Thyroid gland (tissue), 4 donors: ENCODE measurements around the gene NEURL1. TPM values are rescaled to one million over a fixed set of nuclear protein-coding genes. Genes with fewer than 3 reads are reported as not detected.

Experiments
- DNase-seq, 2 donors: peaks; one replicate each; pipeline ENCODE4 v3.0.0-alpha.2; 2019
- H3K27ac ChIP-seq, 3 donors: fragments of 200-600 bp; sonication (generic); 1 replicate in 2 of 3; 2 replicates in 1 of 3; pipeline ENCODE4 v1.5.1; 2016 to 2019; ENCODE audit warnings: mild to moderate bottlenecking in 1 of 3, moderate library complexity in 1 of 3
- H3K27me3 ChIP-seq: fragments of 200-600 bp; sonication (generic); one replicate; pipeline ENCODE4 v1.5.1; 2019
- H3K36me3 ChIP-seq, 2 donors: fragments of 200-600 bp; sonication (generic); one replicate each; pipeline ENCODE4 v1.5.1; 2016 to 2019
- H3K4me1 ChIP-seq, 2 donors: fragments of 200-600 bp; sonication (generic); one replicate each; pipeline ENCODE4 v1.5.1; 2017 to 2019
- H3K4me3 ChIP-seq, 3 donors: fragments of 200-600 bp; sonication (generic); replicated peaks in 1 of 3; 1 replicate in 2 of 3; 2 replicates in 1 of 3; pipeline ENCODE4 v1.5.1; 2016; ENCODE audit warnings: mild to moderate bottlenecking in 1 of 3
- H3K9me3 ChIP-seq: fragments of 200-600 bp; sonication (generic); one replicate; pipeline ENCODE4 v1.5.1; 2017
- POLR2A ChIP-seq, 2 donors: fragments of 450-650 bp; IDR thresholded peaks; one replicate each; pipeline ENCODE4 v1.6.1; 2017; ENCODE audit warnings: antibody characterized with exemption in 2 of 2, mild to moderate bottlenecking in 2 of 2, moderate library complexity in 1 of 2
- WGBS, 2 donors: methylation state at CpG; one replicate each; pipeline ENCODE4 v1.1.5; 2017; 5-methylcytosine and 5-hydroxymethylcytosine counted together
- intact Hi-C: fragments of 100-400 bp; cut with DNase I; formaldehyde crosslinking; loops from one replicate; pipeline ENCODE4 v1.15.1; 2023
- total RNA-seq, 4 donors: library from RNA; depleted of rRNA; stranded (reverse); fragments of >200 nt; gene quantifications; one replicate each; pipeline ENCODE4 v1.2.3, GENCODE V29; 2016
- TF ChIP-seq, protein P1 (sequence below), 6 experiments: fragments of 200-600 bp in 3 of 6; fragments of 450-650 bp in 3 of 6; sonication (generic) in 3 of 6; IDR thresholded peaks; one replicate each; pipeline ENCODE4 v1.5.1; 2016 to 2019; ENCODE audit warnings: antibody characterized with exemption in 6 of 6, mild to moderate bottlenecking in 2 of 6, inconsistent platforms in 1 of 6, moderate library complexity in 1 of 6

Gene NEURL1
- total RNA-seq, 4 donors from 2014 or later, result 1.1 TPM; not detected in 3

DNA sequence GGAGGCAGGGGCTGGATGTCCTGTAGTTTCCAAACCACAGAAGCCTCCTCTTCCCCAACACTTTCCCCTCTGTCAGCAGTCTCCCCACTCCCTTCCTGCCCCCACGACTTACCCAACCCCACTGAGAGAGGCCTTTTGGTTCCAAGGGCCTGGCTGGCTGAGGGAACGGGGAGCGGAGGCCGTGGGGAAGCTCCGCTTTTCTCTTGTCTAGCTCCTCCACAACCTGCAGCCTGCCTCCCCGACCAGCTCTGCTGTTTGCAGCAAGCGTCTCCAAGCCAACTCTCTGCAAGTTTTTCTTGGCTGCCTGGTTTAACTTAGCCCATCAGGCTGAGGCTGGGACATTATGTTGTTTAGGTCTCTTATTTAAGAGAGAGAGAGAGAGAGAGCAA is 126.8 kb downstream of the NEURL1 start:
- Histone ChIP-seq H3K9me3 (no peaks in the 10 kb centered on the region), H3K27me3 (no peaks in the 10 kb centered on the region), H3K36me3 (peaks cover 0 to 9% of the 10 kb centered on the region in 2 donors), H3K27ac (no peak overlapping the region), H3K4me1 (peaks cover 0 to 32% of the 10 kb centered on the region in 2 donors), H3K4me3 (no peak overlapping the region)
- no peak for DNase-seq
- TF ChIP-seq, protein P1, sequence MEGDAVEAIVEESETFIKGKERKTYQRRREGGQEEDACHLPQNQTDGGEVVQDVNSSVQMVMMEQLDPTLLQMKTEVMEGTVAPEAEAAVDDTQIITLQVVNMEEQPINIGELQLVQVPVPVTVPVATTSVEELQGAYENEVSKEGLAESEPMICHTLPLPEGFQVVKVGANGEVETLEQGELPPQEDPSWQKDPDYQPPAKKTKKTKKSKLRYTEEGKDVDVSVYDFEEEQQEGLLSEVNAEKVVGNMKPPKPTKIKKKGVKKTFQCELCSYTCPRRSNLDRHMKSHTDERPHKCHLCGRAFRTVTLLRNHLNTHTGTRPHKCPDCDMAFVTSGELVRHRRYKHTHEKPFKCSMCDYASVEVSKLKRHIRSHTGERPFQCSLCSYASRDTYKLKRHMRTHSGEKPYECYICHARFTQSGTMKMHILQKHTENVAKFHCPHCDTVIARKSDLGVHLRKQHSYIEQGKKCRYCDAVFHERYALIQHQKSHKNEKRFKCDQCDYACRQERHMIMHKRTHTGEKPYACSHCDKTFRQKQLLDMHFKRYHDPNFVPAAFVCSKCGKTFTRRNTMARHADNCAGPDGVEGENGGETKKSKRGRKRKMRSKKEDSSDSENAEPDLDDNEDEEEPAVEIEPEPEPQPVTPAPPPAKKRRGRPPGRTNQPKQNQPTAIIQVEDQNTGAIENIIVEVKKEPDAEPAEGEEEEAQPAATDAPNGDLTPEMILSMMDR (IDR thresholded peaks at IDR 0.05), result no peak
- TF ChIP-seq POLR2A (IDR thresholded peaks at IDR 0.05), result no peak
- WGBS, 2 donors, result 82 to 88% methylated on average over 7 of the region's 7 CpGs
- intact Hi-C loops, result no loop called here

DNA sequence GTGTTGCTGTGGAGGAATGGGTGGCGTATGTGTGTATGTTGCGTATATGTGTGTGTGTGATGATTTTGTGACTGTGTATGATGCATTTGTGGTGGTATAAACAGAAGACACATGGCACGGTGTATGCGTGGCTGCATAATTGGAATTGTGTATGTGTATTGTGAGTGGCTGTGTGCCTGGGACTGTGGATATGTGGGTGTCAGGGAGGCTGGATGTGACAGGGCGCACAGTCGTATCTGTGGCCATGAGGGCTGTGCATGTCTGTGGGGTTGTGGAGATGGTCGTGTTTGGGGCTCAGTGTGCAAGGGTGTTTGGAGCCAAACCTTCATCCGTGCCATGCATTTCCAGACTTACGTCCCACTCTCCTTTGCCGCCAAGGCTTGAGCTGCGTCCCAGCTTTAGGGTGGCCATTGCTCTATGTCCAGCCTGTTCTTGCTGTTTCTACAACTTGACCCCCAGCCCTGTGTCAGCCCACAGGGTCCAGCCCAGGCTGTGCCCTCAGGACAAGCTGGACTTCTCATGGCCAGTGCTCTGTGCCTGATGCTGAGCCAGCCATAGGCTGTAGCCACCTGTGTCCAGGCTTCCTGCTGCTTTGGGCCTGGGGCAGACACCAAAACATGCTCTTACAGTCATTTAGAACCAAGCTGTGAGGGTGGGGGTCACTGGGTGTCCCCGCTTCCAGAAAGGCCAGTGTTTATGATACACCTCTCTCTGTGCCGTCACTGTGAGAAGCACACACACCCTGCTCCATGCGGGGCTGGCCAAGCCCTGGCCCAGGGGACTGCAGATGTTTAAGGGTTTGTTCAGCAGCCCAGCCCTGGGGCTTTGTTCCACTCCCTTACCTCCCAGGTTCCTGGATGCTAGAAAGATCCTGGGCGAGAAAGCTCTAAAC is 127.6 kb downstream of the NEURL1 start:
- no peak for DNase-seq
- Histone ChIP-seq H3K36me3 (peaks cover 7 to 8% of the 10 kb centered on the region in 2 donors), H3K9me3 (no peaks in the 10 kb centered on the region), H3K27me3 (no peaks in the 10 kb centered on the region), H3K27ac (no peak overlapping the region), H3K4me1 (peaks cover 0 to 24% of the 10 kb centered on the region in 2 donors), H3K4me3 (no peak overlapping the region)
- TF ChIP-seq, protein P1 (IDR thresholded peaks at IDR 0.05), result no peak
- no peak for TF ChIP-seq POLR2A (IDR thresholded peaks at IDR 0.05)
- WGBS, 2 donors, result 93 to 97% methylated on average over 14 to 15 of the region's 15 CpGs
- intact Hi-C loops, result no loop called here

GRCh38 chr10:103621783-103622125 is 128.2 kb downstream of the NEURL1 start:
- no peak overlapping the region for H3K4me3 ChIP-seq
- intact Hi-C loops, result no loop called here
- peaks cover 6 to 8% of the 10 kb centered on the region in 2 donors for H3K36me3 ChIP-seq
- no peaks in the 10 kb centered on the region for H3K9me3 ChIP-seq
- WGBS, 2 donors, result 80 to 83% methylated on average over 2 to 3 of the region's 4 CpGs
- H3K27me3 ChIP-seq, result no peaks in the 10 kb centered on the region
- no peak overlapping the region for H3K27ac ChIP-seq
- H3K4me1 ChIP-seq, result peaks cover 0 to 20% of the 10 kb centered on the region in 2 donors
- DNase-seq, result no peak
- no peak for TF ChIP-seq POLR2A (IDR thresholded peaks at IDR 0.05)
- TF ChIP-seq, protein P1 (IDR thresholded peaks at IDR 0.05), result no peak

GRCh38 chr10:103622286-103622685 is 128.8 kb downstream of the NEURL1 start:
- TF ChIP-seq POLR2A (IDR thresholded peaks at IDR 0.05), result no peak
- TF ChIP-seq, protein P1 (IDR thresholded peaks at IDR 0.05), result no peak
- no peaks in the 10 kb centered on the region for H3K27me3 ChIP-seq
- no peak overlapping the region for H3K27ac ChIP-seq
- H3K9me3 ChIP-seq, result no peaks in the 10 kb centered on the region
- no peak overlapping the region for H3K4me3 ChIP-seq
- no peak for DNase-seq
- intact Hi-C loops, result no loop called here
- 95 to 96% methylated on average over 18 of the region's 18 CpGs for WGBS, 2 donors
- peaks cover 0 to 20% of the 10 kb centered on the region in 2 donors for H3K4me1 ChIP-seq
- peaks cover 6 to 8% of the 10 kb centered on the region in 2 donors for H3K36me3 ChIP-seq

DNA sequence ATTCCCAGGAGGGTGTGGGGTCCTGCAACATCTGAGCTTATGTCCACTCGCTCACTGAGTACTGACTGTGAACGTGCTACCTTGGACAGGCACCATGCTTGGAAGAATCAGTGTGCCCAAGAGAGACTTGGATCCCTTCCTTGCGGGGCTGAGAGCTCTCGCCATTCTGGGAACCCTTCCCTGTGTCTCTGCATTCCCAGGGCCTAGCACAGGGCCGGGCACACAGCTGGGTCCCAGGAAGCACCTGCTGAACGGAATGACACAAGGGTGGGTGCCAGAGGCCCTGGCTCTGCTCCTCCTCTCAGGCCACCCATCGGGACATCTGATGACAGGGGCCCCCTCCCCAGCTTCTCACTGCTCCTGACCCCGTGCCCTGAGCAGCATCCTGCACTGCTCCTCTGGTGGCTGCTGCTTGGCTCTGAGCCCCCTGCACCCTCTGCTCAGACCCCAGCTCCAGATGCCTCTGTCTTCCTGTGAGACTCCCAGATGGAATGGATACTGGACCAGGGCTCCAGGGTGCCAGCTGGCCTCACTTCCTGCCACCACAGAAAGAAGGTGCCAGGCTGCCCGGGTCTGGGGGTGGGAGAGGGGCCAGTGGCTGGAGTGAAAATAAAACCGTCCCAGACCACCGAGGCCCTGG is 129.6 kb downstream of the NEURL1 start:
- 85 to 97% methylated on average over 6 to 8 of the region's 11 CpGs for WGBS, 2 donors
- no peak for DNase-seq
- no peak overlapping the region for H3K27ac ChIP-seq
- H3K27me3 ChIP-seq, result no peaks in the 10 kb centered on the region
- no peaks in the 10 kb centered on the region for H3K9me3 ChIP-seq
- intact Hi-C loops, result no loop called here
- no peak overlapping the region for H3K4me3 ChIP-seq
- peaks cover 0 to 20% of the 10 kb centered on the region in 2 donors for H3K4me1 ChIP-seq
- H3K36me3 ChIP-seq, result peaks cover 6 to 8% of the 10 kb centered on the region in 2 donors
- no peak for TF ChIP-seq POLR2A (IDR thresholded peaks at IDR 0.05)
- TF ChIP-seq, protein P1 (IDR thresholded peaks at IDR 0.05), result no peak
